Measurements from ENCODE around the gene MCAM. TPM values are rescaled to one million over a fixed set of nuclear protein-coding genes. Genes with fewer than 3 reads are reported as not detected.

MCAM gene
- total RNA-seq, 4 donors from 2014 or later: 27.5 to 112 (median 66.2) TPM

- Histone ChIP-seq H3K27ac (no peak overlapping the region), H3K27me3 (no peaks in the 10 kb centered on the region), H3K4me1 (peaks cover 0 to 22% (median 6%) of the 10 kb centered on the region in 4 donors), H3K36me3 (no peaks in the 10 kb centered on the region), H3K4me3 (no peak overlapping the region), H3K9me3 (no peaks in the 10 kb centered on the region)
- TF ChIP-seq CTCF (IDR thresholded peaks at IDR 0.05) (peak; percentile 71 to 84 (median 76)), POLR2A (IDR thresholded peaks at IDR 0.05) (no peak)
- DNase-seq: peak; percentile 67 to 92 (median 85)
Observed at GRCh38 chr11:119323532-119324033, 6.7 kb upstream of the MCAM start.

GRCh38 chr11:119322921-119323531 is 6.1 kb upstream of the MCAM start:
- peak overlapping the region in 1 of 4 donors; percentile 81 for H3K27ac ChIP-seq
- H3K27me3 ChIP-seq: no peaks in the 10 kb centered on the region
- no peaks in the 10 kb centered on the region for H3K9me3 ChIP-seq
- H3K36me3 ChIP-seq: no peaks in the 10 kb centered on the region
- peaks cover 0 to 26% (median 6%) of the 10 kb centered on the region in 4 donors for H3K4me1 ChIP-seq
- DNase-seq: peak in 1 of 3 donors; percentile 41
- H3K4me3 ChIP-seq: no peak overlapping the region
- TF ChIP-seq POLR2A (IDR thresholded peaks at IDR 0.05): no peak

GRCh38 chr11:119322360-119322739 is 5.4 kb upstream of the MCAM start:
- TF ChIP-seq CTCF (IDR thresholded peaks at IDR 0.05): peak in 2 of 6 experiments; percentile 7 to 21
- no peak for TF ChIP-seq POLR2A (IDR thresholded peaks at IDR 0.05)
- peak in 1 of 3 donors; percentile 0 for DNase-seq
- H3K36me3 ChIP-seq: no peaks in the 10 kb centered on the region
- H3K9me3 ChIP-seq: no peaks in the 10 kb centered on the region
- H3K4me1 ChIP-seq: peaks cover 0 to 32% (median 6%) of the 10 kb centered on the region in 4 donors
- no peaks in the 10 kb centered on the region for H3K27me3 ChIP-seq
- no peak overlapping the region for H3K4me3 ChIP-seq
- H3K27ac ChIP-seq: peak overlapping the region in 3 of 4 donors; percentile 74 to 87 (median 81)

GRCh38 chr11:119320776-119321524 is 4.0 kb upstream of the MCAM start:
- H3K4me1 ChIP-seq: peaks cover 0 to 34% (median 17%) of the 10 kb centered on the region in 4 donors
- H3K27ac ChIP-seq: peak overlapping the region; percentile 68 to 87 (median 78)
- DNase-seq: peak; percentile 67 to 81 (median 68)
- no peak for TF ChIP-seq CTCF (IDR thresholded peaks at IDR 0.05)
- peak; percentile 19 to 35 for TF ChIP-seq POLR2A (IDR thresholded peaks at IDR 0.05)
- H3K4me3 ChIP-seq: peak overlapping the region; percentile 48 to 53 (median 52)
- no peaks in the 10 kb centered on the region for H3K9me3 ChIP-seq
- no peaks in the 10 kb centered on the region for H3K27me3 ChIP-seq
- no peaks in the 10 kb centered on the region for H3K36me3 ChIP-seq

- H3K27me3 ChIP-seq: no peaks in the 10 kb centered on the region
- peak overlapping the region; percentile 68 to 87 (median 78) for H3K27ac ChIP-seq
- H3K4me1 ChIP-seq: peaks cover 0 to 36% (median 19%) of the 10 kb centered on the region in 4 donors
- H3K36me3 ChIP-seq: no peaks in the 10 kb centered on the region
- no peaks in the 10 kb centered on the region for H3K9me3 ChIP-seq
- H3K4me3 ChIP-seq: peak overlapping the region; percentile 48 to 53 (median 52)
- TF ChIP-seq CTCF (IDR thresholded peaks at IDR 0.05): no peak
- no peak for DNase-seq
Observed at GRCh38 chr11:119320240-119320775, 3.4 kb upstream of the MCAM start.

Measured in Peyer's patch (tissue), 4 donors.